T-helper 17 cell (primary cell): ENCODE measurements around the gene PCDHB10. TPM values are rescaled to one million over a fixed set of nuclear protein-coding genes. Genes with fewer than 3 reads are reported as not detected.
"Not testable (repeated sequence)": the region's sequence is repeated elsewhere in the genome, so short reads cannot be mapped to it uniquely, and the experiment has no call there.

ENCODE experiments used
- ATAC-seq: fragments of 150-1000 bp; cut with Tn5 transposase; 2 replicates; pipeline ENCODE4 v1.10.0; 2021; ENCODE audit warnings: mild to moderate bottlenecking, moderate library complexity
- DNase-seq, 3 donors: peaks; one replicate each; pipeline versions ENCODE4 v3.0.0 to v3.0.0-alpha.2; 2020 to 2021
- H3K9me3 ChIP-seq: one replicate; pipeline ENCODE4 v1.7.0; 2013; ENCODE audit warnings: low read length, mild to moderate bottlenecking; ENCODE audit not compliant: control insufficient read depth, poor library complexity, severe bottlenecking
- H3K27ac Mint-ChIP-seq: one replicate; pipeline ENCODE4 v1.8.0; 2022; ENCODE audit warnings: mild to moderate bottlenecking, moderate library complexity, mixed read lengths
- H3K27me3 Mint-ChIP-seq: one replicate; pipeline ENCODE4 v1.8.0; 2022; ENCODE audit warnings: mixed read lengths
- H3K36me3 Mint-ChIP-seq: one replicate; pipeline ENCODE4 v1.8.0; 2022; ENCODE audit warnings: low read depth, mixed read lengths
- H3K4me1 Mint-ChIP-seq: one replicate; pipeline ENCODE4 v1.8.0; 2022; ENCODE audit warnings: mild to moderate bottlenecking, mixed read lengths
- H3K4me3 Mint-ChIP-seq: one replicate; pipeline ENCODE4 v1.8.0; 2022; ENCODE audit warnings: mild to moderate bottlenecking, moderate library complexity, mixed read lengths
- total RNA-seq, 4 donors: library from RNA in 2 of 4; stranded (reverse) in 2 of 4; gene quantifications; one replicate each; pipeline ENCODE4 v1.2.3 and lab custom pipeline; 2022 to 2026

PCDHB10 gene
- not detected for total RNA-seq
- total RNA-seq (lab: John Stamatoyannopoulos, UW), result 0 reads per million in 2 donors

DNA sequence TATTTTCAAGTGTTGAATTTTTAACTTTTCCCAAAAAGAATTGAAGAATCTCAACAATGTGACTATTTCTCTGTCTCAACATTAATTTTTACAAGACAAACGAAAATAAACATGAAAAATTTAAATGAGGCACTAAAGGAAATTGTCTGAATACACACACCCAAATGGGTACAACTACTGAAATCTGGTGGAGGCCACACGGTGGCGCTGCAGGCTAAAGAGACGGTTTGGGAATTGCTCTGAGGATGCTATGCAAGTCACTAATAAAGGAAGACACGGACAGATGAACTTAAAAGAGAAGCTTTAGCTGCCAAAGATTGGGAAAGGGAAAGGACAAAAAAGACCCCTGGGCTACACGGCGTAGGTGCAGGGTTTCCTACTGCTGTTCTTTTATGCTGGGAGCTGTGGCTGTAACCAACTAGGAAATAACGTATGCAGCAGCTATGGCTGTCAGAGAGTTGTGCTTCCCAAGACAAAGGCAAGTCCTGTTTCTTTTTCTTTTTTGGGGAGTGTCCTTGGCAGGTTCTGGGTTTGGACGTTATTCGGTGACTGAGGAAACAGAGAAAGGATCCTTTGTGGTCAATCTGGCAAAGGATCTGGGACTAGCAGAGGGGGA lies at the start of gene PCDHB10:
TSS of gene PCDHB10 (plus strand) at position 244 of the 616 bp plus-strand sequence. CDS start at position 444, 200 bp downstream.
- no peak within 1 kb of the TSS for H3K4me3 Mint-ChIP-seq
- DNase-seq, result peak in 1 of 3 donors; percentile 13
- peaks cover 2% of the 10 kb centered on the region for H3K36me3 Mint-ChIP-seq
- no peak for ATAC-seq
- H3K9me3 ChIP-seq, result no peaks in the 10 kb centered on the region
- H3K4me1 Mint-ChIP-seq, result peaks cover under 1% of the 10 kb centered on the region
- H3K27me3 Mint-ChIP-seq, result peaks cover 32% of the 10 kb centered on the region
- H3K27ac Mint-ChIP-seq, result no peak within 1 kb of the TSS

DNA sequence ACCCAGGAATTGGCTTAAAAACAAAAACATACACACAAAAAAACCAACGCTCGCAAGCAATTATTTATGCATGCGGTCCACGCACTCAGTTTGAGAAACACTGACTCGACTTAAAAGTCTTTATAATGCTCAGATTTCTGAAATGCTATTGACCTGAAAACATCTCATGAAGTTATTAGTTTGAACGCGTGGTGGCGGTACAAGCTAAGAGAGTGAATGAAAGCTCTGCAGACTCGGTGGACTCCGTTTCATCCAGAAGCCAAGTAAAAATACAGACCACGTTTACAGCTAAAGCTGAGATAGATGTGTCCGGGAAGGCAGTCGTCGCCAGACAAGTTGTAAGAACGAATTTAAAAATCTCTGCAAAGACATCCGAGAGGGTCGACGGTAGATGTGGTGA lies 42.3 kb upstream of the PCDHB10 start, which contains the start of gene PCDHB6:
TSS of gene PCDHB6 (plus strand) at position 246 of the 400 bp plus-strand sequence. CDS start 201 bp downstream, outside the sequence.
- ATAC-seq, result no peak
- H3K9me3 ChIP-seq, result no peaks in the 10 kb centered on the region
- H3K36me3 Mint-ChIP-seq, result peaks cover 3% of the 10 kb centered on the region
- H3K4me3 Mint-ChIP-seq, result no peak within 1 kb of the TSS
- no peaks in the 10 kb centered on the region for H3K4me1 Mint-ChIP-seq
- H3K27ac Mint-ChIP-seq, result no peak within 1 kb of the TSS
- peaks cover 32% of the 10 kb centered on the region for H3K27me3 Mint-ChIP-seq
- no peak for DNase-seq

DNA sequence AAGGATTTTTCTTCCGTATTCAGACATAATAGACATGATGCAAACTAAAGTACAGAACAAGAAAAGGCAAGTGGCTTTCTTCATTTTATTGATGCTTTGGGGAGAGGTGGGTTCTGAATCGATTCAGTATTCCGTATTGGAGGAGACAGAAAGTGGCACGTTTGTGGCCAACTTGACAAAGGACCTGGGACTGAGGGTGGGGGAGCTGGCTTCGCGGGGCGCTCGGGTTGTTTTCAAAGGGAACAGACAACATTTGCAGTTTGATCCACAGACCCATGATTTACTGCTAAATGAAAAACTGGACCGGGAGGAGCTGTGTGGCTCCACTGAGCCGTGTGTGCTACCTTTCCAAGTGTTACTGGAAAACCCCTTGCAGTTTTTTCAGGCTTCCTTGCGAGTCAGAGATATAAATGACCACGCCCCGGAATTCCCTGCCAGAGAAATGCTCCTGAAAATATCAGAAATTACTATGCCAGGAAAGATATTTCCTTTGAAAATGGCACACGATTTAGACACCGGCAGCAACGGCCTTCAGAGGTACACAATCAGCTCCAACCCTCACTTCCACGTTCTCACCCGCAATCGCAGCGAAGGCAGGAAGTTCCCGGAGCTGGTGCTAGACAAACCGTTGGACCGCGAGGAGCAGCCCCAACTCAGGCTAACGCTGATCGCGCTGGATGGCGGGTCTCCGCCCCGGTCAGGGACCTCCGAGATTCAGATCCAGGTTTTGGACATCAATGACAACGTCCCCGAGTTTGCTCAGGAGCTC lies 41.7 kb upstream of the PCDHB10 start:
- no peaks in the 10 kb centered on the region for H3K4me1 Mint-ChIP-seq
- peaks cover 3% of the 10 kb centered on the region for H3K36me3 Mint-ChIP-seq
- DNase-seq (no peak), ATAC-seq (no peak)
- peaks cover 26% of the 10 kb centered on the region for H3K27me3 Mint-ChIP-seq
- no peaks in the 10 kb centered on the region for H3K9me3 ChIP-seq
- no peak overlapping the region for H3K4me3 Mint-ChIP-seq
- no peak overlapping the region for H3K27ac Mint-ChIP-seq

DNA sequence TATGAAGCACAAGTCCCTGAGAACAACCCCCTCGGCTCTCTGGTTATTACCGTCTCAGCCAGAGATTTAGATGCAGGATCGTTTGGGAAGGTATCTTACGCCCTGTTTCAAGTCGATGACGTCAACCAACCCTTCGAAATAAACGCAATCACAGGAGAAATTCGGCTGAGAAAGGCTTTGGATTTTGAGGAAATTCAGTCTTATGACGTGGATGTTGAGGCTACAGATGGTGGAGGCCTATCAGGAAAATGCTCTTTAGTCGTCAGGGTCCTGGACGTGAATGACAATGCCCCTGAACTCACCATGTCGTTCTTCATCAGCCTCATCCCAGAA lies 41.2 kb upstream of the PCDHB10 start:
- Mint-ChIP-seq H3K4me3 (no peak overlapping the region), H3K27me3 (peaks cover 26% of the 10 kb centered on the region), H3K27ac (no peak overlapping the region), H3K36me3 (peaks cover 3% of the 10 kb centered on the region), H3K4me1 (no peaks in the 10 kb centered on the region)
- no peaks in the 10 kb centered on the region for H3K9me3 ChIP-seq
- DNase-seq, result no peak
- ATAC-seq, result no peak

DNA sequence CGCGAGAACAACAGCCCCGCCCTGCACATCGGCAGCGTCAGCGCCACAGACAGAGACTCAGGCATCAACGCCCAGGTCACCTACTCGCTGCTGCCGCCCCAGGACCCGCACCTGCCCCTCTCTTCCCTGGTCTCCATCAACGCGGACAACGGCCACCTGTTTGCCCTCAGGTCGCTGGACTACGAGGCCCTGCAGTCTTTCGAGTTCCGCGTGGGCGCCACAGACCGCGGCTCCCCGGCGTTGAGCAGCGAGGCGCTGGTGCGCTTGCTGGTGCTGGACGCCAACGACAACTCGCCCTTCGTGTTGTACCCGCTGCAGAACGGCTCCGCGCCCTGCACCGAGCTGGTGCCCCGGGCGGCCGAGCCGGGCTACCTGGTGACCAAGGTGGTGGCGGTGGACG lies 40.5 kb upstream of the PCDHB10 start:
- not testable (repeated sequence) for DNase-seq, H3K4me3 Mint-ChIP-seq, H3K36me3 Mint-ChIP-seq, H3K4me1 Mint-ChIP-seq, H3K9me3 ChIP-seq, H3K27ac Mint-ChIP-seq, ATAC-seq
- H3K27me3 Mint-ChIP-seq, result peaks cover 30% of the 10 kb centered on the region

DNA sequence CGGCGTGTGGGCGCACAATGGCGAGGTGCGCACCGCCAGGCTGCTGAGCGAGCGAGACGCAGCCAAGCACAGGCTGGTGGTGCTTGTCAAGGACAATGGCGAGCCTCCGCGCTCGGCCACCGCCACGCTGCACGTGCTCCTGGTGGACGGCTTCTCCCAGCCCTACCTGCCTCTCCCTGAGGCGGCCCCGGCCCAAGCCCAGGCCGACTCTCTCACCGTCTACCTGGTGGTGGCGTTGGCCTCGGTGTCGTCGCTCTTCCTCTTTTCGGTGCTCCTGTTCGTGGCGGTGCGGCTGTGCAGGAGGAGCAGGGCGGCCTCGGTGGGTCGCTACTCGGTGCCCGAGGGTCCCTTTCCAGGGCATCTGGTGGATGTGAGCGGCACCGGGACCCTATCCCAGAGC lies 40.1 kb upstream of the PCDHB10 start:
- ATAC-seq, H3K27ac Mint-ChIP-seq, DNase-seq, H3K4me3 Mint-ChIP-seq, H3K4me1 Mint-ChIP-seq, H3K9me3 ChIP-seq, H3K36me3 Mint-ChIP-seq: not testable (repeated sequence)
- peaks cover 33% of the 10 kb centered on the region for H3K27me3 Mint-ChIP-seq

DNA sequence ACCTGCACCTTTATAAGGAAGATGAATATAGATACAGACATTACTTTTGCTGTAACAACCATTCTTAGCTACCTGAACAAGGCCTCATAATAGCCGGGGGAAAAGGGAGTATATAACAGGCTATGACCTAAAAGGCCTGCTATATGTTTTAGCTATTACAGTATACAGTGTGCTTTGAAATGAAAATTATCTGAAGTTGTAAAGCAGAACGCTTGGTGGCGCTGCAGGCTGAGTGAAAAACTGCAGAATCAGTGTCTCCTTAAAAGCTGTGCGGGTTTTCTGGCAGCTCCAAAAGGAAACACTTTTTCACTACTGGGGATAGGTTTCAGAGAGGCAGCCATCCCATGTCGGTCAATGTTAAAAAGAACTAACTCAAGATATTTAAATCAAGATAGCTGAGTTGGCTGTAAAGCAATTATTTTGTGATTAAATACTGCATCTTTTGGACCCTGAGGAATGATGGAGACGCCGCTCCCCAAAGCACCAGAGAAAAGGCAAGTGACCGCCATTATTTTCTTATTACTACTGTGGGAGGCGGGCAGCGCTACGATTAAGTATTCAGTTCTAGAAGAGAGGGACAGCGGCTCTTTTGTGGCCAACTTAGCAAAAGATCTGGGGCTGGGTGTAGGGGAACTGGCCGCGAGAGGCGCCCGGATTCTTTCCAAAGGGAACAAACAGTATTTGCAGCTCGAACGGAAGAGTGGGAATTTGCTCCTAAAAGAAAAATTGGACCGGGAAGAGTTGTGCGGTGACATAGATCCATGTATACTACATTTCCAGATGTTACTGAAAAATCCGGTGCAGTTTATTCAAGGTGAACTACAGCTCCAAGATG lies 36.4 kb upstream of the PCDHB10 start:
- Mint-ChIP-seq H3K27ac (no peak overlapping the region), H3K4me1 (no peaks in the 10 kb centered on the region), H3K4me3 (no peak overlapping the region), H3K27me3 (peaks cover 29% of the 10 kb centered on the region), H3K36me3 (peaks cover 3% of the 10 kb centered on the region)
- no peak for DNase-seq
- ATAC-seq, result no peak
- no peaks in the 10 kb centered on the region for H3K9me3 ChIP-seq

DNA sequence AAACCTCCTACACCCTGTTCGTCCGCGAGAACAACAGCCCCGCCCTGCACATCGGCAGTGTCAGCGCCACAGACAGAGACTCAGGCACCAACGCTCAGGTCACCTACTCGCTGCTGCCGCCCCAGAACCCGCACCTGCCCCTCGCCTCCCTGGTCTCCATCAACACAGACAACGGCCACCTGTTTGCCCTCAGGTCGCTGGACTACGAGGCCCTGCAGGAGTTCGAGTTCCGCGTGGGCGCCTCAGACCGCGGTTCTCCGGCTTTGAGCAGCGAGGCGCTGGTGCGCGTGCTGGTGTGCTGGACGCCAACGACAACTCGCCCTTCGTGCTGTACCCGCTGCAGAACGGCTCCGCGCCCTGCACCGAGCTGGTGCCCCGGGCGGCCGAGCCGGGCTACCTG lies 34.8 kb upstream of the PCDHB10 start:
- peaks cover 31% of the 10 kb centered on the region for H3K27me3 Mint-ChIP-seq
- H3K4me3 Mint-ChIP-seq, result not testable (repeated sequence)

DNA sequence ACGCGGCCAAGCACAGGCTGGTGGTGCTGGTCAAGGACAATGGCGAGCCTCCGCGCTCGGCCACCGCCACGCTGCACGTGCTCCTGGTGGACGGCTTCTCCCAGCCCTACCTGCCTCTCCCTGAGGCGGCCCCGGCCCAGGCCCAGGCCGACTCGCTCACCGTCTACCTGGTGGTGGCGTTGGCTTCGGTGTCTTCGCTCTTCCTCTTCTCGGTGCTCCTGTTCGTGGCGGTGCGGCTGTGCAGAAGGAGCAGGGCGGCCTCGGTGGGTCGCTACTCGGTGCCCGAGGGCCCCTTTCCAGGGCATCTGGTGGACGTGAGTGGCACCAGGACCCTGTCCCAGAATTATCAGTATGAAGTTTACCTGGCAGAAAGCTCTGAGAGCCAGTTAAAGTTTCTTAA lies 34.3 kb upstream of the PCDHB10 start:
- not testable (repeated sequence) for ATAC-seq, H3K4me1 Mint-ChIP-seq, H3K36me3 Mint-ChIP-seq, H3K9me3 ChIP-seq, DNase-seq, H3K4me3 Mint-ChIP-seq, H3K27ac Mint-ChIP-seq
- H3K27me3 Mint-ChIP-seq, result peaks cover 29% of the 10 kb centered on the region

More for the DNA sequence above, 34.8 kb upstream of the PCDHB10 start:
- H3K27ac Mint-ChIP-seq, H3K36me3 Mint-ChIP-seq, H3K4me1 Mint-ChIP-seq, DNase-seq, ATAC-seq, H3K9me3 ChIP-seq: not testable (repeated sequence)

DNA sequence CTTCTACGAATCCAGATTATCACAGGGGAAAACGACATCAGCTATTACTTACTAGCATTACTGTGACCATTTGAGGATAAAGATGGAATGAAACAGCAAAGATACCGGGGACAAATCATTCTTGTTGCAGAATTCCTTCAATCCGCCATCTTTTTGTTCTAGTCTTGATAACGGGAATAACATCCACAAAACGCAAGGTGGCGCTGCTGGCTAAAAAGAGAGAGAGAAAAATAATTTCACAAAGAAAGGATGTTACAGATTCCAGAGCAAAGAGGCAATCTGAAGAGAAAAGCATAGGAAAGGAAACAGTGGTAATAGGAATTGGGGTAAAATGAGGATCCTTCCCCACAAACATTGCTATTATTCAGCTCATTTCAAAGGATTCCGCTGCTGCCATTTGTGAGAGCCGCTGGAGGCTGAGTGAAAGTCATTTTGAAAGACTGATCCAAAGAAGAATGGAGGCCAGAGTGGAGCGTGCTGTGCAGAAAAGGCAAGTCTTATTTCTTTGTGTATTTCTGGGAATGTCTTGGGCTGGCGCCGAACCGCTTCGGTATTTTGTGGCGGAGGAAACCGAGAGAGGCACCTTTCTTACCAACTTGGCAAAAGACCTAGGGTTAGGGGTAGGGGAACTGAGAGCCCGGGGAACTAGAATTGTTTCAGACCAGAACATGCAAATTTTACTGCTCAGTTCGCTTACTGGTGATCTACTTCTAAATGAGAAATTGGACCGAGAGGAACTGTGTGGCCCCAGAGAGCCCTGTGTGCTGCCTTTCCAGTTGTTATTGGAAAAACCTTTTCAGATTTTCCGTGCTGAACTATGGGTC lies 19.6 kb upstream of the PCDHB10 start, which contains the start of gene PCDHB7:
TSS of gene PCDHB7 (plus strand) at position 264 of the 824 bp plus-strand sequence. CDS start at position 456, 192 bp downstream.
- DNase-seq (no peak), ATAC-seq (no peak)
- Mint-ChIP-seq H3K27ac (no peak within 1 kb of the TSS), H3K4me3 (no peak within 1 kb of the TSS), H3K36me3 (peaks cover 6% of the 10 kb centered on the region), H3K27me3 (peaks cover 35% of the 10 kb centered on the region), H3K4me1 (peaks cover 6% of the 10 kb centered on the region)
- H3K9me3 ChIP-seq, result no peaks in the 10 kb centered on the region

DNA sequence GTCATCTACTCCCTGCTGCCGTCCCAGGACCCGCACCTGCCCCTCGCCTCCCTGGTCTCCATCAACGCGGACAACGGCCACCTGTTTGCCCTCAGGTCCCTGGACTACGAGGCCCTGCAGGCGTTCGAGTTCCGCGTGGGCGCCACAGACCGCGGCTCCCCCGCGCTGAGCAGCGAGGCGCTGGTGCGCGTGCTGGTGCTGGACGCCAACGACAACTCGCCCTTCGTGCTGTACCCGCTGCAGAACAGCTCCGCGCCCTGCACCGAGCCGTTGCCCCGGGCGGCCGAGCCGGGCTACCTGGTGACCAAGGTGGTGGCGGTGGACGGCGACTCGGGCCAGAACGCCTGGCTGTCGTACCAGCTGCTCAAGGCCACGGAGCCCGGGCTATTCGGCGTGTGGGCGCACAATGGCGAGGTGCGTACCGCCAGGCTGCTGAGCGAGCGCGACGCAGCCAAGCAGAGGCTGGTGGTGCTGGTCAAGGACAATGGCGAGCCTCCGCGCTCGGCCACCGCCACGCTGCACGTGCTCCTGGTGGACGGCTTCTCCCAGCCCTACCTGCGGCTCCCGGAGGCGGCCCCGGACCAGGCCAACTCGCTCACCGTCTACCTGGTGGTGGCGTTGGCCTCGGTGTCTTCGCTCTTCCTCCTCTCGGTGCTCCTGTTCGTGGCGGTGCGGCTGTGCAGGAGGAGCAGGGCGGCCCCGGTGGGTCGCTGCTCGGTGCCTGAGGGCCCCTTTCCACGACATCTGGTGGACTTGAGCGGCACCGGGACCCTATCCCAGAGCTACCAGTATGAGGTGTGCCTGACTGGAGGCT lies 17.7 kb upstream of the PCDHB10 start:
- not testable (repeated sequence) for H3K27ac Mint-ChIP-seq, DNase-seq, ATAC-seq, H3K9me3 ChIP-seq, H3K4me1 Mint-ChIP-seq, H3K36me3 Mint-ChIP-seq, H3K4me3 Mint-ChIP-seq
- peaks cover 22% of the 10 kb centered on the region for H3K27me3 Mint-ChIP-seq

DNA sequence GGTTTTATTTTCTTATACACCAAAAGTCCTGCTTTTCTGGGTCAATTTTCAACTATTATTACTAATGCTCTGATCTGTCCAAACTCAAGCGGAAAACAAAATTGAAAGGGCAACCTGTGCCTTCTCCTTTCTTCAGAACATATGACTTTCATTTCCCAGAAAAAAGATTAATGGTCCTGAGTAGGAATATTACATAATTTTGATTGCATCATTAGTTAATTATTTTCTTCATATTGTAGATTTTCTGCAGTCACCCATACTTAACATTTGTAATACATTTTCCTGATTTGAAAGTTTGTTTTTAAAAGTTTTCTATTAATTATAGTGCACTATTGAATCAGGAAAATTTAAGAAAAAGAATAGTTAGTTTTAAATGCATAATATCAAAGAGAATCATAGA lies 16.2 kb upstream of the PCDHB10 start:
- Mint-ChIP-seq H3K4me1 (peaks cover 4% of the 10 kb centered on the region), H3K4me3 (no peak overlapping the region), H3K27ac (no peak overlapping the region), H3K36me3 (peaks cover 3% of the 10 kb centered on the region), H3K27me3 (peaks cover 20% of the 10 kb centered on the region)
- no peak for ATAC-seq
- no peaks in the 10 kb centered on the region for H3K9me3 ChIP-seq
- DNase-seq, result no peak
